Measurements from ENCODE around the gene DHX35. TPM values are rescaled to one million over a fixed set of nuclear protein-coding genes. Genes with fewer than 3 reads are reported as not detected.

Gene DHX35
- total and polyA plus RNA-seq, 2 of the 8 experiments (the other 6 are each of a cell fraction or from before 2014, with no cell fraction given) = 21.9 to 27.7 TPM

GRCh38 chr20:38970302-38970701 lies 8.2 kb downstream of the DHX35 start:
- H3K27me3 ChIP-seq (replicated peaks in 1 of 4; ENCODE audit: control insufficient read depth in 3 of 4, extremely low read depth in 1 of 4, insufficient read depth in 3 of 4, low read length in 3 of 4) = no peaks in the 10 kb centered on the region
- no peak overlapping the region for H2BK15ac ChIP-seq (ENCODE audit: low read length)
- DNase-seq (ENCODE audit: low read depth in 1 of 2, low spot score in 2 of 2) = no peak
- peaks cover 0 to 31% of the 10 kb centered on the region in 2 experiments; a peak in 3 of 4 replicates for H3K79me2 ChIP-seq (ENCODE audit: control insufficient read depth in 1 of 2, insufficient read depth in 2 of 2, low read length in 2 of 2)
- H3K23me2 ChIP-seq (ENCODE audit: low read depth, low read length) = peaks cover 2% of the 10 kb centered on the region; the same call in 1 of the 2 replicates
- H2BK12ac ChIP-seq (ENCODE audit: low read depth, low read length) = no peak overlapping the region
- H2BK120ac ChIP-seq (replicated peaks; ENCODE audit: low read depth, low read length) = no peak overlapping the region
- ChIA-PET CTCF (ENCODE audit: partially characterized antibody) (no interaction called here), POLR2A (ENCODE audit: partially characterized antibody) (no interaction called here)
- H3K18ac ChIP-seq (ENCODE audit: extremely low read depth, low read length) = no peak overlapping the region
- no peak overlapping the region for H3K56ac ChIP-seq (replicated peaks; ENCODE audit: insufficient read length, low read depth, low read length)
- WGBS, 2 experiments (ENCODE audit: extremely low coverage in 1 of 2, insufficient coverage in 1 of 2, insufficient read length in 1 of 2, insufficient replicate concordance in 2 of 2, low coverage in 1 of 2, low lambda C conversion rate in 2 of 2, missing lambda C conversion rate in 1 of 2) = 93% methylated on average over 1 of the region's 1 CpG; no CpG with 5 or more reads in 1 of the 2 experiments
- no peak overlapping the region for H3K4me3 ChIP-seq (ENCODE audit: extremely low read depth in 1 of 4, insufficient read depth in 2 of 4, low read depth in 3 of 4, low read length in 4 of 4)
- peaks cover 13 to 41% (median 24%) of the 10 kb centered on the region in 4 experiments; a peak in 7 of 8 replicates for H3K36me3 ChIP-seq (ENCODE audit: control insufficient read depth in 2 of 4, insufficient read depth in 4 of 4, low read length in 3 of 4)
- no peak overlapping the region for H2AFZ ChIP-seq (ENCODE audit: low read length)
- H4K5ac ChIP-seq (ENCODE audit: insufficient read length, low read depth, low read length) = no peak overlapping the region
- H3K14ac ChIP-seq (ENCODE audit: insufficient read length) = no peak overlapping the region
- no peak overlapping the region for H2BK20ac ChIP-seq (ENCODE audit: low read length)
- H3K9ac ChIP-seq (replicated peaks in 1 of 4; ENCODE audit: extremely low read depth in 1 of 4, low read depth in 3 of 4, low read length in 3 of 4) = no peak overlapping the region
- H3K4me1 ChIP-seq (replicated peaks in 1 of 4; ENCODE audit: control insufficient read depth in 3 of 4, insufficient read depth in 4 of 4, low read length in 3 of 4) = no peaks in the 10 kb centered on the region
- no peak for FAIRE-seq
- H4K20me1 ChIP-seq (replicated peaks in 1 of 2; ENCODE audit: control insufficient read depth in 1 of 2, insufficient read depth in 2 of 2, low read length in 2 of 2) = peaks cover 0 to 9% of the 10 kb centered on the region in 2 experiments
- TF ChIP-seq TCF12 (IDR thresholded peaks at IDR 0.05; ENCODE audit: low read depth, low read length) (no peak), ATF2 (IDR thresholded peaks at IDR 0.05; ENCODE audit: low read length) (no peak), CBX8 (IDR thresholded peaks at IDR 0.05; ENCODE audit: borderline replicate concordance, low read depth, low read length) (no peak), ASH2L (IDR thresholded peaks at IDR 0.05; ENCODE audit: low read length) (no peak), JUN (IDR thresholded peaks at IDR 0.05; ENCODE audit: low read depth, low read length) (no peak)
- H3K23ac ChIP-seq (ENCODE audit: insufficient read length) = no peak overlapping the region
- H4K8ac ChIP-seq (ENCODE audit: extremely low read depth, insufficient read depth, low read length) = no peak overlapping the region
- no peak overlapping the region for H2AK5ac ChIP-seq (ENCODE audit: low read depth, low read length)
- no peak overlapping the region for H3K4ac ChIP-seq (replicated peaks; ENCODE audit: insufficient read length, low read depth, low read length)
- no peak overlapping the region for H3K27ac ChIP-seq (ENCODE audit: low read depth, low read length)
- no peak overlapping the region for H4K91ac ChIP-seq (replicated peaks; ENCODE audit: insufficient read length, low read length)
- no peaks in the 10 kb centered on the region for H3K9me3 ChIP-seq (ENCODE audit: insufficient read depth in 2 of 2, low read depth in 1 of 2, low read length in 1 of 2)
- H3K79me1 ChIP-seq (ENCODE audit: low read depth, low read length) = no peaks in the 10 kb centered on the region; the same call in 1 of the 2 replicates
- no peak overlapping the region for H3K4me2 ChIP-seq (ENCODE audit: insufficient read depth in 1 of 2, low read depth in 2 of 2, low read length in 2 of 2)
- H2BK5ac ChIP-seq (ENCODE audit: low read depth, low read length) = no peak overlapping the region
